B cell (primary cell): ENCODE results near the gene CAPS. TPM values are rescaled to one million over a fixed set of nuclear protein-coding genes. Genes with fewer than 3 reads are reported as not detected.

Source experiments
- ATAC-seq: fragments of 200-7000 bp; cut with Tn5 transposase; one replicate; pipeline ENCODE4 v1.10.0; 2021; ENCODE audit warnings: low read depth, mild to moderate bottlenecking, moderate number of reproducible peaks, moderate library complexity
- CTCF ChIA-PET: fragments of 350-600 bp; sonication (Branson Sonifier 250); formaldehyde crosslinking; loops from one replicate; lab custom pipeline; 2021; ENCODE audit warnings: antibody characterized with exemption, inconsistent platforms; lab: Charles Lee
- POLR2A ChIA-PET: fragments of 350-600 bp; sonication (Branson Sonifier 250); formaldehyde crosslinking; loops from one replicate; lab custom pipeline; 2021; ENCODE audit warnings: antibody characterized with exemption; lab: Charles Lee
- DNase-seq: peaks from one replicate; pipeline ENCODE4 v3.0.0; 2013
- H2AFZ ChIP-seq: 2 replicates; pipeline ENCODE4 v1.6.1; 2012; ENCODE audit warnings: mild to moderate bottlenecking, low read depth, low read length; ENCODE audit not compliant: insufficient read depth, poor library complexity, severe bottlenecking
- H3K27ac ChIP-seq, 2 donors: 1 replicate in 1 of 2; 2 replicates in 1 of 2; pipeline ENCODE4 v1.5.1; 2012 to 2013; ENCODE audit warnings: low read length in 2 of 2, mild to moderate bottlenecking in 2 of 2, moderate library complexity in 1 of 2
- H3K27me3 ChIP-seq, 4 experiments: fragments of 200-600 bp in 1 of 4; sonication (generic) in 1 of 4; replicated peaks in 1 of 4; 1 replicate in 2 of 4; 2 replicates in 2 of 4; pipeline versions ENCODE4 v1.6.1 to v1.7.0; 2013 to 2016; ENCODE audit warnings: low read length in 3 of 4, mild to moderate bottlenecking in 2 of 4, mixed read lengths in 1 of 4, moderate library complexity in 1 of 4; ENCODE audit not compliant: insufficient read depth in 4 of 4, control insufficient read depth in 3 of 4; ENCODE audit errors: control extremely low read depth in 1 of 4
- H3K36me3 ChIP-seq, 2 experiments: replicated peaks in 1 of 2; 1 replicate in 1 of 2; 2 replicates in 1 of 2; pipeline versions ENCODE4 v1.6.1 to v1.7.1; 2013; ENCODE audit warnings: low read length in 1 of 2; ENCODE audit not compliant: insufficient read depth in 2 of 2, control insufficient read depth in 1 of 2; ENCODE audit errors: control extremely low read depth in 1 of 2, extremely low read depth in 1 of 2
- H3K4me1 ChIP-seq, 2 donors: fragments of 200-600 bp in 1 of 2; sonication (generic) in 1 of 2; 1 replicate in 1 of 2; 2 replicates in 1 of 2; pipeline versions ENCODE4 v1.5.1 to v1.6.1; 2013 to 2017; ENCODE audit warnings: low read length in 2 of 2; ENCODE audit not compliant: control insufficient read depth in 2 of 2, insufficient read depth in 2 of 2
- H3K4me2 ChIP-seq: replicated peaks from 2 replicates; pipeline ENCODE3; 2012; ENCODE audit warnings: mild to moderate bottlenecking, low read depth, low read length; ENCODE audit not compliant: poor library complexity, severe bottlenecking
- H3K4me3 ChIP-seq, 5 experiments: fragments of 200-600 bp in 1 of 5; sonication (generic) in 1 of 5; 1 replicate in 3 of 5; 2 replicates in 2 of 5; pipeline versions ENCODE4 v1.5.1 to v1.7.0; 2011 to 2016; ENCODE audit warnings: low read length in 4 of 5, mild to moderate bottlenecking in 4 of 5, low read depth in 2 of 5, control low read depth in 1 of 5, moderate library complexity in 1 of 5; ENCODE audit not compliant: insufficient read depth in 1 of 5; ENCODE audit errors: control extremely low read depth in 1 of 5, extremely low read depth in 1 of 5
- H3K79me2 ChIP-seq: fragments of 200-600 bp; sonication (generic); one replicate; pipeline ENCODE4 v1.6.0; 2016; ENCODE audit warnings: low read length; ENCODE audit not compliant: control insufficient read depth, insufficient read depth
- H3K9ac ChIP-seq: fragments of 200-600 bp; sonication (generic); 2 replicates; pipeline ENCODE4 v1.6.1; 2017; ENCODE audit warnings: mild to moderate bottlenecking, low read length, moderate library complexity
- H3K9me3 ChIP-seq, 3 donors: one replicate each; pipeline versions ENCODE4 v1.6.1 to v1.7.1; 2013; ENCODE audit warnings: low read length in 2 of 3; ENCODE audit not compliant: control insufficient read depth in 2 of 3, insufficient read depth in 1 of 3; ENCODE audit errors: control extremely low read depth in 1 of 3
- H4K20me1 ChIP-seq: 2 replicates; pipeline ENCODE4 v1.6.0; 2012; ENCODE audit warnings: mild to moderate bottlenecking, low read length; ENCODE audit not compliant: insufficient read depth, control insufficient read depth, poor library complexity, severe bottlenecking
- H3K27ac Mint-ChIP-seq: one replicate; pipeline ENCODE4 v1.8.0; 2021; ENCODE audit warnings: mixed read lengths
- H3K27me3 Mint-ChIP-seq: one replicate; pipeline ENCODE4 v1.8.0; 2021; ENCODE audit warnings: mixed read lengths
- H3K4me1 Mint-ChIP-seq: one replicate; pipeline ENCODE4 v1.8.0; 2021; ENCODE audit warnings: mixed read lengths
- H3K4me3 Mint-ChIP-seq: one replicate; pipeline ENCODE4 v1.8.0; 2021; ENCODE audit warnings: mixed read lengths
- H3K9me3 Mint-ChIP-seq: one replicate; pipeline ENCODE4 v1.8.0; 2022; ENCODE audit warnings: mixed read lengths; ENCODE audit not compliant: insufficient read depth
- CTCF ChIP-seq: fragments of 200-600 bp; IDR thresholded peaks from one replicate; pipeline ENCODE4 v1.8.0; 2022; ENCODE audit warnings: antibody characterized with exemption, mild to moderate bottlenecking
- EZH2 ChIP-seq: IDR thresholded peaks from 2 replicates; pipeline ENCODE4 v1.6.1; 2012; ENCODE audit warnings: borderline replicate concordance, low read depth, mild to moderate bottlenecking, moderate library complexity, low read length; ENCODE audit not compliant: insufficient read depth, poor library complexity, severe bottlenecking
- WGBS: methylation state at CpG from one replicate; pipeline ENCODE4 v1.1.5; 2013; ENCODE audit warnings: missing lambda C conversion rate; ENCODE audit not compliant: insufficient coverage; 5-methylcytosine and 5-hydroxymethylcytosine counted together
- intact Hi-C: fragments of 100-400 bp; cut with micrococcal nuclease; formaldehyde crosslinking; loops from one replicate; pipeline ENCODE4 v1.10.0; 2022
- polyA plus RNA-seq: library from polyadenylated mRNA; depleted of rRNA; stranded (reverse); fragments of >200 nt; gene quantifications from 2 replicates; pipeline ENCODE4 v1.2.3, GENCODE V29; 2012
- total RNA-seq, 2 donors: library from RNA; stranded (reverse); fragments of 120-200 nt in 1 of 2; gene quantifications; 1 replicate in 1 of 2; 2 replicates in 1 of 2; pipeline versions ENCODE4 v1.2.3 to v1.2.4, GENCODE V29; 2013 to 2022

The CAPS gene
- total and polyA plus RNA-seq, 2 donors (not counting 1 experiment from before 2014, with no cell fraction given), result 40.0 to 65.7 TPM

GRCh38 chr19:5956728-5957127 is 42.7 kb downstream of the CAPS start:
- Histone ChIP-seq H3K4me1 (peaks cover 24 to 30% of the 10 kb centered on the region in 2 donors), H3K79me2 (peaks cover 99% of the 10 kb centered on the region), H3K9me3 (no peaks in the 10 kb centered on the region), H2AFZ (no peak overlapping the region), H3K4me3 (no peak overlapping the region), H3K4me2 (no peak overlapping the region), H3K36me3 (peaks cover 0 to 9% of the 10 kb centered on the region in 2 experiments), H3K9ac (no peak overlapping the region), H4K20me1 (peaks cover 96% of the 10 kb centered on the region), H3K27ac (no peak overlapping the region), H3K27me3 (no peaks in the 10 kb centered on the region)
- intact Hi-C loops, result no loop called here
- no peak for TF ChIP-seq EZH2
- TF ChIP-seq CTCF, result no peak
- ATAC-seq (no peak), DNase-seq (no peak)
- Mint-ChIP-seq H3K9me3 (no peaks in the 10 kb centered on the region), H3K4me1 (peaks cover 78% of the 10 kb centered on the region), H3K4me3 (no peak overlapping the region), H3K27ac (no peak overlapping the region), H3K27me3 (no peaks in the 10 kb centered on the region)
- WGBS, result 100% methylated on average over 2 of the region's 12 CpGs
- CTCF ChIA-PET, result interaction anchor here (1.3 to 4.3 kb wide), 2 partner anchors 12 to 15 kb away, joined by 3 to 22 read pairs; no protein-coding TSS in a partner anchor
- POLR2A ChIA-PET, result no interaction called here

GRCh38 chr19:5957170-5957569 is 43.1 kb downstream of the CAPS start:
- H3K27ac ChIP-seq, result no peak overlapping the region
- ATAC-seq, result no peak
- H3K27ac Mint-ChIP-seq, result no peak overlapping the region

More at GRCh38 chr19:5957170-5957569, 43.1 kb downstream of the CAPS start:
- TF ChIP-seq CTCF (no peak), EZH2 (no peak)
- ChIA-PET POLR2A (no interaction called here), CTCF (interaction anchor here (1.3 to 4.3 kb wide), 3 partner anchors 11 to 14 kb away, joined by 3 to 22 read pairs (median 8); no protein-coding TSS in a partner anchor)
- Histone ChIP-seq H3K4me3 (no peak overlapping the region), H3K9me3 (no peaks in the 10 kb centered on the region), H3K4me1 (peaks cover 24 to 30% of the 10 kb centered on the region in 2 donors), H3K9ac (no peak overlapping the region), H4K20me1 (peaks cover 96% of the 10 kb centered on the region), H3K27me3 (no peaks in the 10 kb centered on the region), H3K4me2 (no peak overlapping the region), H3K36me3 (peaks cover 0 to 9% of the 10 kb centered on the region in 2 experiments), H2AFZ (no peak overlapping the region), H3K79me2 (peaks cover 99% of the 10 kb centered on the region)
- intact Hi-C loops, result no loop called here
- no peak for DNase-seq
- Mint-ChIP-seq H3K27me3 (no peaks in the 10 kb centered on the region), H3K9me3 (no peaks in the 10 kb centered on the region), H3K4me3 (no peak overlapping the region), H3K4me1 (peaks cover 78% of the 10 kb centered on the region)
- WGBS, result 94% methylated on average over 10 of the region's 10 CpGs
